Ascending aorta (tissue), 2 donors: Measurements from ENCODE around the gene MDC1. TPM values are rescaled to one million over a fixed set of nuclear protein-coding genes. Genes with fewer than 3 reads are reported as not detected.

ENCODE experiments used
- DNase-seq, 2 donors: peaks; one replicate each; pipeline ENCODE4 v3.0.0-alpha.2; 2019; ENCODE audit warnings: low spot score in 2 of 2
- H3K27ac ChIP-seq, 2 donors: fragments of 200-600 bp; sonication (generic); one replicate each; pipeline ENCODE4 v1.5.1; 2016 to 2017; ENCODE audit warnings: mild to moderate bottlenecking in 1 of 2
- H3K27me3 ChIP-seq: fragments of 200-600 bp; sonication (generic); one replicate; pipeline ENCODE4 v1.5.1; 2017
- H3K36me3 ChIP-seq, 2 donors: fragments of 200-600 bp; sonication (generic); one replicate each; pipeline ENCODE4 v1.5.1; 2016
- H3K4me1 ChIP-seq, 2 donors: fragments of 200-600 bp; sonication (generic); one replicate each; pipeline ENCODE4 v1.5.1; 2016 to 2017; ENCODE audit warnings: mild to moderate bottlenecking in 1 of 2
- H3K4me3 ChIP-seq, 2 donors: fragments of 200-600 bp; sonication (generic); one replicate each; pipeline ENCODE4 v1.5.1; 2016 to 2017; ENCODE audit warnings: mild to moderate bottlenecking in 1 of 2
- H3K9me3 ChIP-seq, 2 donors: fragments of 200-600 bp; sonication (generic); one replicate each; pipeline ENCODE4 v1.5.1; 2016
- intact Hi-C: fragments of 100-400 bp; cut with DNase I; formaldehyde crosslinking; loops from one replicate; pipeline ENCODE4 v1.15.1; 2023
- total RNA-seq: library from RNA; depleted of rRNA; stranded (reverse); fragments of >200 nt; gene quantifications from one replicate; pipeline ENCODE4 v1.1.0, GENCODE V29; 2016
- TF ChIP-seq, protein P1 (sequence below), 3 experiments: fragments of 200-600 bp in 2 of 3; fragments of 450-650 bp in 1 of 3; sonication (generic) in 2 of 3; IDR thresholded peaks; one replicate each; pipeline ENCODE4 v1.5.1; 2016 to 2019; ENCODE audit warnings: antibody characterized with exemption in 3 of 3, mild to moderate bottlenecking in 1 of 3, moderate library complexity in 1 of 3

The MDC1 gene
- total RNA-seq, 1 donor from 2014 or later, result 27.1 TPM

GRCh38 chr6:30681766-30682142, 35.3 kb downstream of the MDC1 start:
- TF ChIP-seq, protein P1, sequence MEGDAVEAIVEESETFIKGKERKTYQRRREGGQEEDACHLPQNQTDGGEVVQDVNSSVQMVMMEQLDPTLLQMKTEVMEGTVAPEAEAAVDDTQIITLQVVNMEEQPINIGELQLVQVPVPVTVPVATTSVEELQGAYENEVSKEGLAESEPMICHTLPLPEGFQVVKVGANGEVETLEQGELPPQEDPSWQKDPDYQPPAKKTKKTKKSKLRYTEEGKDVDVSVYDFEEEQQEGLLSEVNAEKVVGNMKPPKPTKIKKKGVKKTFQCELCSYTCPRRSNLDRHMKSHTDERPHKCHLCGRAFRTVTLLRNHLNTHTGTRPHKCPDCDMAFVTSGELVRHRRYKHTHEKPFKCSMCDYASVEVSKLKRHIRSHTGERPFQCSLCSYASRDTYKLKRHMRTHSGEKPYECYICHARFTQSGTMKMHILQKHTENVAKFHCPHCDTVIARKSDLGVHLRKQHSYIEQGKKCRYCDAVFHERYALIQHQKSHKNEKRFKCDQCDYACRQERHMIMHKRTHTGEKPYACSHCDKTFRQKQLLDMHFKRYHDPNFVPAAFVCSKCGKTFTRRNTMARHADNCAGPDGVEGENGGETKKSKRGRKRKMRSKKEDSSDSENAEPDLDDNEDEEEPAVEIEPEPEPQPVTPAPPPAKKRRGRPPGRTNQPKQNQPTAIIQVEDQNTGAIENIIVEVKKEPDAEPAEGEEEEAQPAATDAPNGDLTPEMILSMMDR (IDR thresholded peaks at IDR 0.05), result no peak
- intact Hi-C loops, result loop anchor here (1.0 to 5.0 kb wide), 3 partner anchors 40 to 124 kb away; partner anchors contain the start of genes GNL1 and PRR3
- Histone ChIP-seq H3K9me3 (no peaks in the 10 kb centered on the region), H3K27ac (peak overlapping the region; percentile 99), H3K4me1 (peaks cover 11 to 35% of the 10 kb centered on the region in 2 donors), H3K36me3 (peaks cover 26 to 38% of the 10 kb centered on the region in 2 donors), H3K27me3 (no peaks in the 10 kb centered on the region), H3K4me3 (peak overlapping the region; percentile 75 to 91)
- no peak for DNase-seq

DNA sequence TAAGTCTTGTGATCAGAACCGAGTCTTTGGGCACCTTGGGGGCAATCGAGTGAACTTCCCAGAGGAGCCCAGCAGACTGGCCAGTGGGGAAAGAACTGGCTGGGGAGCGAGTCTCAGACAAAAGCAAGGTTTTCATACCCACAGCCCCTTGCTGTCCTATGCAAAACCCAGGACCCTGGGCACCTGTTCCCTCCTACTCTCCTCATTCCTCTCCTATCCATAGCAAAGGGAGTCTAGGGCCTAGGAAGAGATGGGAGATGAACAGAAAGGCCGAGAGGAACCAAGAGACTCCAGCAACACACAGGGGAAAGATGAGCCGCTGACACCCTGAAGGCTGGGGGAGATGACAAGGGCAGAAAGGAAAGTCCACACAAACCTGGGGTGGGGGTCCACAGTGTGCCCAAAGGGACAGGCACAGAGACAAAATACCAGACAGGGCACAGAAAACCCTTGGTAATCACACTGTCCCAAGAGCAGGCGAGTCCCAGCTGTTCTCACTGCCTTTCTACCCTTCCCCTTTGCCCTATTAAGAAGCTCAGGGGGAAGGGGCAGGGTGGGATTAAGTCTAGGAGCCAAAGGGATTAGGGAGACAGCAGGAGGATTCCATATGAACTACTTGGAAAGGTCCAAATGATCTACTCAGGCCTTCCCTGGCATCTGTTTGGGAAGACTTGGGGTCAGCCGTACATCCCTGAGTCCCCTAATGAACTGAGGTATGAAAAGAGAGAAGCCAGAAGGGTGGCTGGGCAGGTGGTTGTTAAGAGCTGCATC, 37.1 kb downstream of the MDC1 start:
- peak overlapping the region; percentile 24 to 91 for H3K4me3 ChIP-seq
- H3K4me1 ChIP-seq, result peaks cover 11 to 35% of the 10 kb centered on the region in 2 donors
- intact Hi-C loops, result loop anchor here (1.0 to 5.0 kb wide), 4 partner anchors 42 to 197 kb away; partner anchors contain the start of genes GNL1 and PRR3

GRCh38 chr6:30678964-30679726, 37.9 kb downstream of the MDC1 start:
- H3K27me3 ChIP-seq, result no peaks in the 10 kb centered on the region
- TF ChIP-seq, protein P1 (IDR thresholded peaks at IDR 0.05), result peak; percentile 94 to 98 (median 97)
- peak overlapping the region; percentile 32 to 91 for H3K4me3 ChIP-seq
- intact Hi-C loops, result loop anchor here (1.0 to 5.0 kb wide), 3 partner anchors 43 to 198 kb away; no protein-coding TSS in a partner anchor
- peak; percentile 38 to 93 for DNase-seq
- H3K36me3 ChIP-seq, result peaks cover 33 to 49% of the 10 kb centered on the region in 2 donors
- peaks cover 11 to 35% of the 10 kb centered on the region in 2 donors for H3K4me1 ChIP-seq
- H3K27ac ChIP-seq, result peak overlapping the region; percentile 99
- no peaks in the 10 kb centered on the region for H3K9me3 ChIP-seq

More for the DNA sequence above, 37.1 kb downstream of the MDC1 start:
- DNase-seq, result no peak
- no peaks in the 10 kb centered on the region for H3K27me3 ChIP-seq
- H3K36me3 ChIP-seq, result peaks cover 33 to 49% of the 10 kb centered on the region in 2 donors
- H3K9me3 ChIP-seq, result no peaks in the 10 kb centered on the region
- TF ChIP-seq, protein P1 (IDR thresholded peaks at IDR 0.05), result no peak
- H3K27ac ChIP-seq, result peak overlapping the region; percentile 99

- no peak overlapping the region for H3K27ac ChIP-seq
- H3K9me3 ChIP-seq, result no peaks in the 10 kb centered on the region
- DNase-seq, result no peak
- H3K36me3 ChIP-seq, result peaks cover 33 to 49% of the 10 kb centered on the region in 2 donors
- peaks cover 16 to 38% of the 10 kb centered on the region in 2 donors for H3K4me1 ChIP-seq
- intact Hi-C loops, result loop anchor here (5.0 kb wide), 1 partner anchor 146 kb away; no protein-coding TSS in a partner anchor
- TF ChIP-seq, protein P1 (IDR thresholded peaks at IDR 0.05), result no peak
- H3K27me3 ChIP-seq, result no peaks in the 10 kb centered on the region
- H3K4me3 ChIP-seq, result no peak overlapping the region
Measured at GRCh38 chr6:30676660-30677285, 40.3 kb downstream of the MDC1 start.
